DMS 273 (cell line): ENCODE data around the gene MAMDC4.
"Not testable (repeated sequence)": the region's sequence is repeated elsewhere in the genome, so short reads cannot be mapped to it uniquely, and the experiment has no call there.

Source experiments
- DNase-seq: peaks from one replicate; lab custom pipeline; 2025; ENCODE audit not compliant: unreplicated experiment; lab: John Stamatoyannopoulos, UW

Gene MAMDC4

GRCh38 chr9:136837856-136838277 lies 14.3 kb upstream of the MAMDC4 start:
- DNase-seq = not testable (repeated sequence)

GRCh38 chr9:136838314-136839228 lies 13.6 kb upstream of the MAMDC4 start:
- peak; percentile 69 for DNase-seq

GRCh38 chr9:136839229-136840139 lies 12.7 kb upstream of the MAMDC4 start:
- DNase-seq = no peak

- peak; percentile 73 for DNase-seq
Observed at GRCh38 chr9:136840140-136840876, 11.8 kb upstream of the MAMDC4 start.

GRCh38 chr9:136840877-136841645 lies 11.1 kb upstream of the MAMDC4 start:
- peak; percentile 96 for DNase-seq

GRCh38 chr9:136841646-136842379 lies 10.3 kb upstream of the MAMDC4 start:
- DNase-seq = peak; percentile 89

GRCh38 chr9:136842380-136842948 lies 9.7 kb upstream of the MAMDC4 start, which contains the start of gene AJM1:
Gene AJM1, plus strand, starts transcription at chr9:136842478. Its CDS starts 1,937 bp downstream, at chr9:136844415.
- DNase-seq = peak; percentile 89

GRCh38 chr9:136843159-136843800 lies 8.9 kb upstream of the MAMDC4 start:
- peak; percentile 45 for DNase-seq

GRCh38 chr9:136843801-136844740 lies 8.1 kb upstream of the MAMDC4 start:
- peak; percentile 64 for DNase-seq

GRCh38 chr9:136844761-136845464 lies 7.2 kb upstream of the MAMDC4 start:
- no peak for DNase-seq

GRCh38 chr9:136845465-136846260 lies 6.5 kb upstream of the MAMDC4 start:
- DNase-seq = no peak

- DNase-seq = no peak
Observed at GRCh38 chr9:136846376-136847087, 5.6 kb upstream of the MAMDC4 start.

GRCh38 chr9:136847088-136847825 lies 4.9 kb upstream of the MAMDC4 start:
- DNase-seq = no peak

- peak; percentile 85 for DNase-seq
Observed at GRCh38 chr9:136847826-136848392, 4.2 kb upstream of the MAMDC4 start.
